Measurements from ENCODE around the gene MESD. TPM values are rescaled to one million over a fixed set of nuclear protein-coding genes. Genes with fewer than 3 reads are reported as not detected.

The MESD gene
- total RNA-seq (2014; rRNA removed) = 21.1 and 21.2 TPM in 2 replicates
- percentile 73 among the genes with signal in this experiment for Bru-seq, nascent RNA
- BruChase-seq, experiment 1, labeled RNA remaining after a 6-hour chase = percentile 77 among the genes with signal in this experiment
- percentile 70 among the genes with signal in this experiment for BruChase-seq, experiment 2, labeled RNA remaining after a 2-hour chase
- long read RNA-seq, full-length matches to known transcripts = 82 of 119 reads
- long read RNA-seq, partial matches to known transcripts = 4 of 119 reads
- long read RNA-seq, other reads (novel, unspliced or antisense) = 33 of 119 reads

DNA sequence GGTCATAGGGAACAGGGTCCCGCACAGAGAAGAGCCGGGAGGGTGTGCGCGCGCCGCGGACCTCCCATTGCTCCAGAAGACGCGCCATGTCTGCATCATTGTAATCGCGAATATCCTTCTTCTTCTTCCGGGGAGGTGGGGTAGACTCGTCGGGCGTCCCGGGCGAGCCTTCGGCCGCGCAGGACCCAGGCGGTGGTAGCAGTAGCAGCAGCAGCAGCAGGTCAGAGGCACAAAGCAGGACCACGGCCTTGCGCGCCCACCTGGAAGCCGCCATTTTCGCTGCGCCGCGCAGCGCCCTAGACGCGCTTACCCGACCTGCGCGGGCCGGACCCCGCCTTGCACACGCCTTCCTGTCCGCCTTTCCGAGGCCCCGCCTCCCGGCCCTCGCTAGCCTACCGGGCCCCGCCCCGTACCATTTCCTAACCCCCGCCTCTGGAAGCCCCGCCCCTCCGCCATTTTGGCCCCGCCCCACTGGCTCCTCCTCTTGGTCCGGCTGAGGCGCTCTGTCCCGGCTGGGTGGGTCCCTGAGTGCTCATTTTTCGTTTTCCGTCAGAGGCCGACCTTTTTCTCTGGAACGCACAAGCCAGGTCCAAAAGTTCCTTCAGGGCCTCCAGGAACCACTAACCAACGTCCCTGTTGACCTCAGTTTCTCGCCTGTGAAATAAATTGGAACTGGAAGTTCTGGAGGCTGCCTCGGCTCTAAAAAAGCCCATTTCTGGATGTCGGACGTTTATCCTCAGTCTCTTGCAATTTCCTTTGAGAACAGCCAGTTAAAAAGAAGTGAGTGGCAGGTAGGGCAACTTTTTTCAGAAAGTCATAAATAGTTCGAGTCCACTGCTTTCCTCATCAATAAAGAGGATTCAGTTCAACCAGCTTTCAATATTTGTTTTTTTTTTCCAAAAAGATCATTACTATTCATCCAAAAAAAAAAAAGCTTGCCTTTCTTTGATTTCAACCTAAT lies at the start of gene MESD:
MESD (minus strand) TSS at position 302 of the 961 bp plus-strand sequence; CDS start at position 274, 28 bp downstream.
- TF ChIP-seq EZH2phosphoT487 (IDR thresholded peaks at IDR 0.05; ENCODE audit: borderline replicate concordance, low read length) (no peak), EZH2 (IDR thresholded peaks at IDR 0.05; ENCODE audit: low read length, unreplicated experiment) (no peak)
- TF ChIP-seq, protein P1, sequence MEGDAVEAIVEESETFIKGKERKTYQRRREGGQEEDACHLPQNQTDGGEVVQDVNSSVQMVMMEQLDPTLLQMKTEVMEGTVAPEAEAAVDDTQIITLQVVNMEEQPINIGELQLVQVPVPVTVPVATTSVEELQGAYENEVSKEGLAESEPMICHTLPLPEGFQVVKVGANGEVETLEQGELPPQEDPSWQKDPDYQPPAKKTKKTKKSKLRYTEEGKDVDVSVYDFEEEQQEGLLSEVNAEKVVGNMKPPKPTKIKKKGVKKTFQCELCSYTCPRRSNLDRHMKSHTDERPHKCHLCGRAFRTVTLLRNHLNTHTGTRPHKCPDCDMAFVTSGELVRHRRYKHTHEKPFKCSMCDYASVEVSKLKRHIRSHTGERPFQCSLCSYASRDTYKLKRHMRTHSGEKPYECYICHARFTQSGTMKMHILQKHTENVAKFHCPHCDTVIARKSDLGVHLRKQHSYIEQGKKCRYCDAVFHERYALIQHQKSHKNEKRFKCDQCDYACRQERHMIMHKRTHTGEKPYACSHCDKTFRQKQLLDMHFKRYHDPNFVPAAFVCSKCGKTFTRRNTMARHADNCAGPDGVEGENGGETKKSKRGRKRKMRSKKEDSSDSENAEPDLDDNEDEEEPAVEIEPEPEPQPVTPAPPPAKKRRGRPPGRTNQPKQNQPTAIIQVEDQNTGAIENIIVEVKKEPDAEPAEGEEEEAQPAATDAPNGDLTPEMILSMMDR (conservative IDR thresholded peaks at IDR 0.05; ENCODE audit: low read depth, low read length) = no peak
- H3K27me3 ChIP-seq (ENCODE audit: low read length) = no peaks in the 10 kb centered on the region
- ChIA-PET POLR2A (ENCODE audit: unreplicated experiment) (interaction anchor here (0.6 kb wide), 1 partner anchor 252 kb away, joined by 9 read pairs; no protein-coding TSS in a partner anchor), CTCF (interaction anchor here (0.6 kb wide), 2 partner anchors 143 to 276 kb away, joined by 5 to 6 read pairs; no protein-coding TSS in a partner anchor)
- no peaks in the 10 kb centered on the region for H3K9me3 ChIP-seq (ENCODE audit: low read length)
- ATAC-seq = peak; percentile 96
- H3K36me3 ChIP-seq (ENCODE audit: low read depth, low read length) = no peaks in the 10 kb centered on the region; the same call in 1 of the 2 replicates
- peaks cover 28% of the 10 kb centered on the region for H3K4me1 ChIP-seq (ENCODE audit: insufficient read depth, low read length)
- H3K79me2 ChIP-seq (ENCODE audit: low read length) = peaks cover 48% of the 10 kb centered on the region
- H3K27ac ChIP-seq (ENCODE audit: low read length) = peak within 1 kb of the TSS; percentile 53
- H3K9ac ChIP-seq (ENCODE audit: low read length) = peak within 1 kb of the TSS; percentile 80
- peak within 1 kb of the TSS; percentile 96 for H2AFZ ChIP-seq (ENCODE audit: low read length)
- peak within 1 kb of the TSS; percentile 89 for H3K4me3 ChIP-seq (ENCODE audit: low read length)
- no peaks in the 10 kb centered on the region for H3K9me2 ChIP-seq (replicated peaks; ENCODE audit: low read length)
- intact Hi-C loops (cut with micrococcal nuclease) = no loop called here
- peak within 1 kb of the TSS; percentile 95 for H3K4me2 ChIP-seq (ENCODE audit: low read length)
- BruUV-seq (replicated peaks) = TSS peak; percentile 97
- peak; percentile 92 for DNase-seq
- H3F3A ChIP-seq (ENCODE audit: low read length, unreplicated experiment) = no peaks in the 10 kb centered on the region
- peaks cover 22% of the 10 kb centered on the region; the same call in 1 of the 2 replicates for H4K20me1 ChIP-seq (ENCODE audit: low read length)

DNA sequence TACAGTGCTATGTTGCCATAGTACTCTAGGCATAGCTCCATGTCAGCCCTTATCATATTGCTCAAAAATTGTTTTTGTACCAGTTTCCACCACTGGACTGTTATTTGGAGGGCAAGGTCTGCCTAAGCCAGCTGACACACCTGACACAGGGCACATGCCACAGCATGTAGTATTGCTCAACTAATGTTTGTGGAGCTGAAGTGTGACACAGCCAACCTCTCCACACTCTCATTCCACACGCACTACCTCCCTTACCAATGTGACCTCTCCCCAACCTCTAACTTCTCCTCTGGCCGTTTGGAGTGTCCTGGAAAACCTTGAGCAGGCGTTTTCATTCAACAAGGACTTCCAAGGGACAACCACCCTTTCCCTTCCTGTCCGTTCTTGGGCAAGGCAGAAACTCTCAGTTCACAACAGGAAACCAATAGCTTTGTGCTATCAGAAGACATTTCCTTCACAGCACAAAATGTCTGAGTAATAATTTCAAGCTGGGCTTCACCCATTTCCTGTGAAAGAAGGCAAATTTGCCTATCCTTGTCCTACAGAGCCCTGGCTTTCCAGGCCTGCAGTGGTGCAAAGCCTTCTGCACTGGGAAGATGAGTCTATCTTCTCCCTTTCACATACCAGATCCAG lies 49.5 kb upstream of the MESD start:
- H3K4me1 ChIP-seq (ENCODE audit: insufficient read depth, low read length) = no peaks in the 10 kb centered on the region
- H4K20me1 ChIP-seq (ENCODE audit: low read length) = no peaks in the 10 kb centered on the region
- H3K27ac ChIP-seq (ENCODE audit: low read length) = no peak overlapping the region
- no peaks in the 10 kb centered on the region for H3K36me3 ChIP-seq (ENCODE audit: low read depth, low read length)
- POLR2A ChIA-PET (ENCODE audit: unreplicated experiment) = no interaction called here
- no peak overlapping the region for H2AFZ ChIP-seq (ENCODE audit: low read length)
- intact Hi-C loops (cut with micrococcal nuclease) = no loop called here
- H3K4me3 ChIP-seq (ENCODE audit: low read length) = no peak overlapping the region
- H3K79me2 ChIP-seq (ENCODE audit: low read length) = no peaks in the 10 kb centered on the region
- no peaks in the 10 kb centered on the region for H3K9me3 ChIP-seq (ENCODE audit: low read length)
- H3K27me3 ChIP-seq (ENCODE audit: low read length) = no peaks in the 10 kb centered on the region
- H3K9ac ChIP-seq (ENCODE audit: low read length) = no peak overlapping the region
- TF ChIP-seq, protein P1 (conservative IDR thresholded peaks at IDR 0.05; ENCODE audit: low read depth, low read length) = no peak
- TF ChIP-seq EZH2phosphoT487 (IDR thresholded peaks at IDR 0.05; ENCODE audit: borderline replicate concordance, low read length) (no peak), EZH2 (IDR thresholded peaks at IDR 0.05; ENCODE audit: low read length, unreplicated experiment) (no peak)
- ATAC-seq (no peak), DNase-seq (no peak)
- no TSS peak for BruUV-seq (replicated peaks)
- no peaks in the 10 kb centered on the region for H3K9me2 ChIP-seq (replicated peaks; ENCODE audit: low read length)
- no peaks in the 10 kb centered on the region for H3F3A ChIP-seq (ENCODE audit: low read length, unreplicated experiment)
- CTCF ChIA-PET = no interaction called here
- H3K4me2 ChIP-seq (ENCODE audit: low read length) = no peak overlapping the region

All from PC-3 (cell line).